IMR-90 (cell line): ENCODE data around the gene C15orf40. TPM values are rescaled to one million over a fixed set of nuclear protein-coding genes. Genes with fewer than 3 reads are reported as not detected.

Experiments used
- ATAC-seq: fragments of 200-7000 bp; cut with Tn5 transposase; 2 replicates; pipeline ENCODE4 v1.9.1; 2020; ENCODE audit warnings: low read depth, mild to moderate bottlenecking, moderate library complexity
- BruUV-seq: library from RNA; stranded (reverse); fragments of 400-500 nt; replicated peaks from 2 replicates; lab custom pipeline; 2021; lab: Mats Ljungman, UMichigan
- CTCF ChIA-PET: fragments of 300-600 bp; formaldehyde crosslinking; extraction: SDS; loops from one replicate; lab custom pipeline; 2021; ENCODE audit warnings: antibody characterized with exemption; lab: Yijun Ruan, JAX
- POLR2A ChIA-PET: fragments of 300-600 bp; sonication (Branson Sonifier 250); formaldehyde crosslinking; loops from one replicate; lab custom pipeline; 2022; ENCODE audit warnings: antibody characterized with exemption; ENCODE audit not compliant: unreplicated experiment; lab: Charles Lee
- DNase-seq: peaks from one replicate; pipeline ENCODE4 v3.0.0; 2013
- H2AFZ ChIP-seq: replicated peaks from 2 replicates; pipeline ENCODE3; 2013; ENCODE audit warnings: low read length, mild to moderate bottlenecking; ENCODE audit not compliant: poor library complexity
- H2AK5ac ChIP-seq: 2 replicates; pipeline ENCODE4 v1.6.1; 2013; ENCODE audit warnings: low read depth, low read length, inconsistent platforms
- H2AK9ac ChIP-seq: replicated peaks from 2 replicates; pipeline ENCODE3; 2013; ENCODE audit warnings: mild to moderate bottlenecking, low read depth, low read length, moderate library complexity; ENCODE audit not compliant: poor library complexity
- H2BK120ac ChIP-seq: 2 replicates; pipeline ENCODE4 v1.6.1; 2013; ENCODE audit warnings: low read depth, low read length, inconsistent platforms
- H2BK15ac ChIP-seq: 3 replicates; pipeline ENCODE4 v1.6.1; 2013; ENCODE audit warnings: low read depth, low read length, inconsistent platforms
- H2BK20ac ChIP-seq: 2 replicates; pipeline ENCODE4 v1.6.1; 2013; ENCODE audit warnings: low read depth, mild to moderate bottlenecking, inconsistent platforms, low read length, moderate library complexity
- H2BK5ac ChIP-seq: 2 replicates; pipeline ENCODE4 v1.6.1; 2013; ENCODE audit warnings: mild to moderate bottlenecking, low read depth, low read length, inconsistent platforms; ENCODE audit not compliant: poor library complexity, severe bottlenecking
- H3K14ac ChIP-seq: replicated peaks from 2 replicates; pipeline ENCODE4 v1.6.1; 2013; ENCODE audit warnings: low read depth, low read length, inconsistent platforms
- H3K18ac ChIP-seq: 2 replicates; pipeline ENCODE4 v1.6.1; 2013; ENCODE audit warnings: low read depth, low read length, control low read depth
- H3K23ac ChIP-seq: 2 replicates; pipeline ENCODE4 v1.6.1; 2013; ENCODE audit warnings: low read depth, low read length, inconsistent platforms
- H3K27ac ChIP-seq: 2 replicates; pipeline ENCODE4 v1.5.1; 2013; ENCODE audit warnings: mild to moderate bottlenecking, control low read depth, low read length; ENCODE audit not compliant: insufficient read depth
- H3K27me3 ChIP-seq: 2 replicates; pipeline ENCODE4 v1.6.1; 2013; ENCODE audit warnings: low read length; ENCODE audit not compliant: control insufficient read depth, insufficient read depth
- H3K36me3 ChIP-seq: 2 replicates; pipeline ENCODE4 v1.6.1; 2013; ENCODE audit warnings: low read length, mixed read lengths; ENCODE audit not compliant: control insufficient read depth, insufficient read depth
- H3K4ac ChIP-seq: 2 replicates; pipeline ENCODE4 v1.6.1; 2013; ENCODE audit warnings: low read depth, low read length, inconsistent platforms
- H3K4me1 ChIP-seq: 2 replicates; pipeline ENCODE4 v1.6.1; 2013; ENCODE audit warnings: low read length, mixed read lengths; ENCODE audit not compliant: control insufficient read depth, insufficient read depth
- H3K4me2 ChIP-seq: 2 replicates; pipeline ENCODE4 v1.6.1; 2013; ENCODE audit warnings: low read depth, mild to moderate bottlenecking, control low read depth, low read length, moderate library complexity
- H3K4me3 ChIP-seq: 2 replicates; pipeline ENCODE4 v1.5.1; 2013; ENCODE audit warnings: low read depth, mild to moderate bottlenecking, control low read depth, low read length, moderate library complexity; ENCODE audit not compliant: insufficient read depth
- H3K56ac ChIP-seq: 2 replicates; pipeline ENCODE4 v1.6.1; 2013; ENCODE audit warnings: low read length, inconsistent platforms; ENCODE audit not compliant: insufficient read depth; ENCODE audit errors: extremely low read depth
- H3K79me1 ChIP-seq, 2 experiments: 2 replicates each; pipeline ENCODE4 v1.6.1; 2013; ENCODE audit warnings: low read length in 2 of 2, inconsistent platforms in 1 of 2, low read depth in 1 of 2
- H3K9ac ChIP-seq: 2 replicates; pipeline ENCODE4 v1.6.1; 2013; ENCODE audit warnings: low read depth, low read length, control low read depth
- H3K9me1 ChIP-seq: 2 replicates; pipeline ENCODE4 v1.6.1; 2013; ENCODE audit warnings: low read length, inconsistent platforms; ENCODE audit not compliant: insufficient read depth
- H3K9me3 ChIP-seq: 2 replicates; pipeline ENCODE4 v1.6.1; 2013; ENCODE audit warnings: low read length; ENCODE audit not compliant: control insufficient read depth, insufficient read depth
- H4K20me1 ChIP-seq: 2 replicates; pipeline ENCODE4 v1.6.1; 2013; ENCODE audit warnings: low read length, inconsistent platforms; ENCODE audit not compliant: insufficient read depth
- H4K5ac ChIP-seq: 2 replicates; pipeline ENCODE4 v1.6.1; 2013; ENCODE audit warnings: mild to moderate bottlenecking, low read depth, low read length, control low read depth
- H4K8ac ChIP-seq, 2 experiments: 2 replicates each; pipeline ENCODE4 v1.6.1; 2013; ENCODE audit warnings: low read depth in 2 of 2, low read length in 2 of 2, control low read depth in 1 of 2, inconsistent platforms in 1 of 2
- H4K91ac ChIP-seq: 2 replicates; pipeline ENCODE4 v1.6.1; 2013; ENCODE audit warnings: low read depth, low read length, inconsistent platforms; ENCODE audit not compliant: insufficient read depth
- BHLHE40 ChIP-seq: fragments of 150-350 bp; IDR thresholded peaks from 2 replicates; pipeline ENCODE4 v1.6.1; 2016; ENCODE audit warnings: mild to moderate bottlenecking, low read depth, low read length
- CHD1 ChIP-seq: IDR thresholded peaks from 2 replicates; pipeline ENCODE4 v1.6.1; 2012; ENCODE audit warnings: low read depth, low read length, improper control_type of control experiment
- CTCF ChIP-seq: conservative IDR thresholded peaks from 2 replicates; pipeline ENCODE4 v1.5.1; 2012; ENCODE audit warnings: mild to moderate bottlenecking, low read depth, low read length, improper control_type of control experiment
- MAZ ChIP-seq: IDR thresholded peaks from 2 replicates; pipeline ENCODE4 v1.6.1; 2012; ENCODE audit warnings: low read depth, mild to moderate bottlenecking, low read length, improper control_type of control experiment, moderate library complexity, borderline replicate concordance
- MXI1 ChIP-seq: IDR thresholded peaks from 2 replicates; pipeline ENCODE4 v1.6.1; 2012; ENCODE audit warnings: low read depth, mild to moderate bottlenecking, low read length, moderate library complexity, borderline replicate concordance
- POLR2A ChIP-seq: IDR thresholded peaks from 2 replicates; pipeline ENCODE4 v1.6.1; 2012; ENCODE audit warnings: mild to moderate bottlenecking, low read depth, low read length
- RCOR1 ChIP-seq: IDR thresholded peaks from 2 replicates; pipeline ENCODE4 v1.6.1; 2012; ENCODE audit warnings: mild to moderate bottlenecking, low read length, improper control_type of control experiment; ENCODE audit not compliant: insufficient replicate concordance
- RFX5 ChIP-seq: IDR thresholded peaks from 2 replicates; pipeline ENCODE4 v1.8.0; 2012; ENCODE audit warnings: low read depth, mild to moderate bottlenecking, low read length, moderate library complexity
- SMC3 ChIP-seq: fragments of 150-350 bp; IDR thresholded peaks from 2 replicates; pipeline ENCODE4 v1.6.1; 2016; ENCODE audit warnings: low read depth, mild to moderate bottlenecking, antibody characterized with exemption, low read length, moderate library complexity
- USF2 ChIP-seq: fragments of 150-350 bp; IDR thresholded peaks from 2 replicates; pipeline ENCODE4 v1.6.1; 2017; ENCODE audit warnings: mild to moderate bottlenecking, antibody characterized with exemption, low read length, low read depth
- WGBS, 2 experiments: methylation state at CpG; one replicate each; pipeline versions ENCODE4 v1.1.5 to v1.1.7; 2013; ENCODE audit warnings: missing lambda C conversion rate in 2 of 2; ENCODE audit not compliant: insufficient read length in 1 of 2; ENCODE audit errors: extremely low coverage in 2 of 2; 5-methylcytosine and 5-hydroxymethylcytosine counted together
- dilution Hi-C: fragments of 300-500 bp; cut with HindIII; formaldehyde crosslinking; loops from one replicate; pipeline ENCODE4 v1.14.3; 2018; ENCODE audit warnings: low sequenced_read_pairs; ENCODE audit not compliant: unreplicated experiment
- in situ Hi-C: fragments of 300-500 bp; cut with MboI; formaldehyde crosslinking; loops from 3 replicates; pipeline ENCODE4 v1.14.3; 2019; ENCODE audit warnings: low sequenced_read_pairs, inconsistent platforms, mixed read lengths
- intact Hi-C: fragments of 100-400 bp; cut with micrococcal nuclease; formaldehyde crosslinking; loops from 2 replicates; pipeline ENCODE4 v1.10.0; 2022
- polyA plus RNA-seq, 3 experiments: library from polyadenylated mRNA; depleted of rRNA; stranded (reverse); fragments of >200 nt; gene quantifications; 2 replicates each; pipeline ENCODE4 v1.2.3, GENCODE V29; 2012; ENCODE audit warnings: low replicate concordance in 1 of 3
- total RNA-seq: library from RNA; depleted of rRNA; stranded (reverse); fragments of >200 nt; gene quantifications from 2 replicates; pipeline ENCODE4 v1.2.3, GENCODE V29; 2012

C15orf40 gene
- total and polyA plus RNA-seq, 2 of the 4 experiments (the other 2 are of a cell fraction) = 7.0 to 10.7 TPM

GRCh38 chr15:83039206-83039605 lies 27.8 kb upstream of the C15orf40 start:
- no peaks in the 10 kb centered on the region for H3K4me1 ChIP-seq
- in situ Hi-C loops = no loop called here
- no peak overlapping the region for H2BK5ac ChIP-seq
- DNase-seq = no peak
- ATAC-seq = no peak
- no peak overlapping the region for H3K23ac ChIP-seq
- peaks cover 31% of the 10 kb centered on the region for H3K36me3 ChIP-seq
- no peaks in the 10 kb centered on the region for H3K9me3 ChIP-seq
- no peak overlapping the region for H3K18ac ChIP-seq
- H4K20me1 ChIP-seq = peaks cover 31% of the 10 kb centered on the region
- no peak overlapping the region for H3K9ac ChIP-seq
- no peaks in the 10 kb centered on the region for H3K27me3 ChIP-seq
- no peak overlapping the region for H2AFZ ChIP-seq
- WGBS, 2 experiments = no CpG with 5 or more reads among the region's 1 CpG
- H3K4me2 ChIP-seq = no peak overlapping the region
- no peak overlapping the region for H2BK120ac ChIP-seq
- no peak overlapping the region for H3K14ac ChIP-seq
- no peak overlapping the region for H4K91ac ChIP-seq
- no peak overlapping the region for H2AK9ac ChIP-seq
- no peak overlapping the region for H4K5ac ChIP-seq
- peaks cover 20 to 45% of the 10 kb centered on the region in 2 experiments for H3K79me1 ChIP-seq
- no peaks in the 10 kb centered on the region for H3K9me1 ChIP-seq
- H3K4me3 ChIP-seq = no peak overlapping the region
- dilution Hi-C loops = no loop called here
- CTCF ChIA-PET = no interaction called here
- BruUV-seq = no TSS peak
- TF ChIP-seq MXI1 (no peak), CHD1 (no peak), MAZ (no peak), SMC3 (no peak), BHLHE40 (no peak), RCOR1 (no peak), RFX5 (no peak), USF2 (no peak), POLR2A (no peak), CTCF (no peak)
- H2BK20ac ChIP-seq = no peak overlapping the region
- H2AK5ac ChIP-seq = no peak overlapping the region
- intact Hi-C loops = no loop called here
- no peak overlapping the region for H4K8ac ChIP-seq
- H3K4ac ChIP-seq = no peak overlapping the region
- POLR2A ChIA-PET = no interaction called here
- H3K27ac ChIP-seq = no peak overlapping the region
- no peak overlapping the region for H2BK15ac ChIP-seq
- H3K56ac ChIP-seq = no peak overlapping the region
